Subcutaneous adipose tissue (tissue), 4 donors: ENCODE results near the gene FYB1. TPM values are rescaled to one million over a fixed set of nuclear protein-coding genes. Genes with fewer than 3 reads are reported as not detected.

ENCODE experiments used
- total RNA-seq, 4 donors: library from RNA; depleted of rRNA; stranded (reverse); fragments of >200 nt; gene quantifications; one replicate each; pipeline ENCODE4 v1.1.0, GENCODE V29; 2016
- TF ChIP-seq, protein P1 (sequence below): fragments of 450-650 bp; IDR thresholded peaks from one replicate; pipeline ENCODE4 v1.5.1; 2016; ENCODE audit warnings: low read depth, mild to moderate bottlenecking, control low read depth, antibody characterized with exemption, moderate library complexity

Gene FYB1
- total RNA-seq, 4 donors from 2014 or later = 7.5 to 80.6 (median 26.7) TPM

- TF ChIP-seq, protein P1, sequence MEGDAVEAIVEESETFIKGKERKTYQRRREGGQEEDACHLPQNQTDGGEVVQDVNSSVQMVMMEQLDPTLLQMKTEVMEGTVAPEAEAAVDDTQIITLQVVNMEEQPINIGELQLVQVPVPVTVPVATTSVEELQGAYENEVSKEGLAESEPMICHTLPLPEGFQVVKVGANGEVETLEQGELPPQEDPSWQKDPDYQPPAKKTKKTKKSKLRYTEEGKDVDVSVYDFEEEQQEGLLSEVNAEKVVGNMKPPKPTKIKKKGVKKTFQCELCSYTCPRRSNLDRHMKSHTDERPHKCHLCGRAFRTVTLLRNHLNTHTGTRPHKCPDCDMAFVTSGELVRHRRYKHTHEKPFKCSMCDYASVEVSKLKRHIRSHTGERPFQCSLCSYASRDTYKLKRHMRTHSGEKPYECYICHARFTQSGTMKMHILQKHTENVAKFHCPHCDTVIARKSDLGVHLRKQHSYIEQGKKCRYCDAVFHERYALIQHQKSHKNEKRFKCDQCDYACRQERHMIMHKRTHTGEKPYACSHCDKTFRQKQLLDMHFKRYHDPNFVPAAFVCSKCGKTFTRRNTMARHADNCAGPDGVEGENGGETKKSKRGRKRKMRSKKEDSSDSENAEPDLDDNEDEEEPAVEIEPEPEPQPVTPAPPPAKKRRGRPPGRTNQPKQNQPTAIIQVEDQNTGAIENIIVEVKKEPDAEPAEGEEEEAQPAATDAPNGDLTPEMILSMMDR = no peak
Observed at GRCh38 chr5:39194466-39195136, 24.8 kb downstream of the FYB1 start.

GRCh38 chr5:39193553-39194465, 25.6 kb downstream of the FYB1 start:
- TF ChIP-seq, protein P1 = no peak

DNA sequence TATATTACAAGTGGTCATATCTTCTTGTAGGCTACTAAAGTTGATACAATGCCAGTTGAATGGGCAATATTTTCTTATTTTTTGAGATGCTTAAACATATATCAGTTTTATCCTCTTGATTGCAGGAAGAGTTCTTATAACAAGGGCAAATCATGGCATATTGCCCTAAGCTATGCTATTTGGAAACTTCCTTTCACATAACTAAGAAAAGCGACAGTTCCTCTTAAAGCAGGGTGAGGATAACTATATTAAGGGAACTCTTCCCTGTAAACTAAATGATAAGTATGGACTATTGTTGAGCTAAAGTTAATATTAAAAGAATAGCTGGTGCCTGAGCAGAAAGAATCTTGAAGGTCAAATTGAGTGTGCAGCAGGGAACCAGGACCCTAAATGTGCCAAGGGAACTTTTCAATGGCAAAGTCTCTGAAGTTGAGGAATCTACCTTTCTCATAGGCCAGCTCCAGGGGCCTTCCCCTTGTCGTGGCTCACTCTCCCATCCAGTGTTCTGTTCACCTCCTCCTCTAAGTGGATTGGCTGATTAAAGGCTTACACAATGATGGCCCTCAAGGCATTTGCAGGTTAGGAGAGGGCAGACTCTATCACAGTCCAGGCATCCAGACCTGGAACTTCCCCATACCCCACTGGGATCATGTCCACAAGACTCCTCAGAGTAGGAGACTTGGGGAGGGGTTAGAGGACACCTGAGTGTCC, 26.8 kb downstream of the FYB1 start:
- TF ChIP-seq, protein P1 = no peak

DNA sequence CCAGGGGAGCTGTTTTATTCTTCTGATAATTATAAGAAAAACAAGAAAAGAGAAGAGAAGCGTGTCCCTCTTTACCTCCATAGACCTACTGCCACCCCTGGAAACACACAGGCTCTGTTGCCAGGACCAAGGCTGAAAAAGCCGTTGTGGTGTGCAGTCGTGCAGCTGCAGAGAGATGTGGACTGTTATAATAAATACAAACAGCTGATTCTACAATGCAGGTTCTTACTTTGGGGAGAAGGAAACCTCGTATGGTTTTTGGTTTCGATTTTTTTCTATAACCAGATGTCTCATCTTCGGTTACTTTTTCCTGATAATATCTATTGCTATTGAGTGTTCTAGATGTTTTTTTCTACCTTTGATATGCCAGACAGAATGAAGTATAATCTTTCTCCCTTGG, 28.1 kb downstream of the FYB1 start:
- TF ChIP-seq, protein P1 = no peak

DNA sequence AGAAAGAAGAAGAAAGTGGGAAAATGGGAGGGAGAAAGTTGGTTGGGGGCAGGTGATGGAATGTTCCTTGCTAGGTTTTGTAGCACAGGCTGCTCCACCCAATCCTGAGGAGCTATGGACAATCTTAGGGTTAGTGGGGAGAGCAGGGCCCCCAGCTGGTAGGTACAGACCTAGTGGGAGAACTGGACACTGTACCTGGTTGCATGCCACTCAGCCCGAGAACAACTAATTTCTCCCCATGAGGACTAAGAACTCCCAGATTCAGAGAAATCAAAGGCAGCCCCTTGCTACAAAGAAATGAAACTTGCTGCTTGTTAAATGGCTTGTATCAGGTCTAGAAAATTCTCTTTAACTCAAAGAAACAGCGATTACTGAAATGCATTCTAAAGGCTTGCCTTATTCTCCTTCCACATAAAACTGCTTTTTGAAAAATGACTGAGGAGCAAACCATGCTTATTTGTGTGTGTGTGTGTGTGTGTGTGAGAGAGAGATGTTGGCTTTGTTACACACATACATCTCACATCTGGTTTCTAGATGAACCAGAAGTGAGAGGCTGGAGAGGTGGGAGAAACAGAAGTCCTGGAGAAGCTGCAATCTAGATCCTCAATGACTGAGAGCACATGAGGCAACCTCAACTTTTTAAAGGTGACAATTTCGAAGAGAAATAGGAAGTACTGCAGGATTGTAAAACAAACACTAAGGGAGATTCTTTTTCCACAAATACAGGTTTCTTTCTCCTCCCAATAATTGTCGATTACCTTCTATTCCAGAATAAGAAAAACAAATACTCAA, 28.9 kb downstream of the FYB1 start:
- TF ChIP-seq, protein P1 = no peak

DNA sequence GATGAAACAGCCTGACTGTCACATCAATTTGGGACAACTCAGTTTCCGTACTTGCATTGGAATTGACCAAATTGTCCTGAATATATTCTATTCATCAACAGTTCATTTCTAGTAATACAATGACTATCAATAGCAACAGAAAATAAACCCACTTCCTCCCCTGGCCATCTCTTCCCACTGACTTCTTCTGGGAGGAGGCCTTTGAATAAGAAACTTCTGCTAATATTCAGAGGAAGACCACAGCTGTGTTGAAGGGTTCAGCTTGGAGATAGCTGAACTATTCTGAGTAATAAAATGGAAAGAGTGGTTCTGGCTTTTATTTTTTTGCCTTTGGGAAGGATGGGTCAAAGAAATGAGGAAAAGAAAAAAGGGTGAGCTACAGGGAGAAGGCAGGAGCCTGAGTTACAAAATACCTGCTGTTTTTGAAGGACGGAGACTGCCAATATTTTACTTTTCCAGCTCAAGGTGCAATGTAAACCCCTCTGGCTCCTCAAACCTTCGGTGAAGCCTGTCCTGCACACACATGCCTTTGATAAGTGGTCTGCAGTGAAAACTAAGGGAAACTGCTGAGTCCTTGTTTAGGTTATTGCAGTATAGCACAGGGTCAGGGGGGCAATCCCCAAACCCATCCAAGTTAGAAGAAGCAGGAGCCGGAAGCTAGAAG, 29.9 kb downstream of the FYB1 start:
- TF ChIP-seq, protein P1 = no peak
